DMS53 (cell line): ENCODE measurements around the gene KDM4B.
A peak's percentile ranks its signal among the peaks of the same experiment; 100 is the strongest.

Source experiments
- DNase-seq: peaks from one replicate; lab custom pipeline; 2025; lab: John Stamatoyannopoulos, UW

KDM4B gene

DNA sequence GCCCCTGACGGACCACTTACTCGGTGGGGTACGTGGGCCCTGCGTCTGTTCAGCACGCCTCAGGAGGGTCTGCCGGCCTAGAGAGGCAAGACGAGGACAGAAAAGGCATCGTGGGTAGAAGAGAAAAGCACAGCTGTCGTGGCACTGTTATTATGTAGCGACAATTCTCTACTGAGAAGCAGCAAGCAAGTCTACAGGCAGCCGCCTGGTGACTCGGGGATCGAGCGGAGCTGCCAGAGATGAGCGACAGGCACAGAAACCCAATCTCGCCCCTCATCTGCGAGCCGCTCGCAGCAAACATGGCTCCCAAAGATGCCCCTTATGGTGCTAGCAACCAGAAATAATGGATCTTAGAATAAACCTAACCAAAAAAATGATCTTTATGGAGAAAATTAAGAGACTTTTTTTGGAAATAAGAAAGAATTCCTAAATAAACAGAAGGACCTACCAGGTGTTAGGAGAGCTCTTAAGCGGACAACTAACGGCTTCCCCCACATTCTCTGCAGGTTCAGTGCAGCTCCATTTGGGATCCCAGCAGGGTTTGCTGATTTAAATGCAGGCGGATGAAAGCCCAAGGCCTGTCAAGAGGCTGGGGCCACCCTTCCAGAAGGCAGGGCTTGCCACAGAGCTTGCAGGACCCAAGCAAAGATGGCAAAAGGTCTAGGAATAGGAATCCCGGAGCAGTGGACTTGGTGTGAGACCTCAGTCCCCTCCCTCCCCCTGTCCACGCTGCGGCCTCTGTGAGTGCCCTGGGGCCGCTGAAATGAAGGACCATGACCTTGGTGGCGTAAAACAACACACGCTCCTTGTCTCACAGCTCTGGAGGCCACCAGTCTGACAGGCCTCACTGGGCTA, 152.6 kb downstream of the KDM4B start:
- DNase-seq = no peak

DNA sequence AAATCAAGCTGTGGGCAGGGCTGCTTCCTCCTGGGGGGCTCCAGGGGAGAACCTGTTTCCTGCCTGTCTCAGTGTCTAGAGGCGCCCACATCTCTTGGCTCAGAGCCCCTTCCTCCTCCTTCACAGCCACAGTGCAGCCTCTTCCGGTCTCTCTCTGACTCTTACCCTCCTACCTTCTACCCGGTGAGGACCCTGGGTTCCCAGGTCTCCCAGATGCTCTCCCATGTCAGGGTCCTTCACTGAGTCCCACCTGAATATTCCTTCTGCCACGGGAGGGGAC, 153.1 kb downstream of the KDM4B start:
- no peak for DNase-seq

DNA sequence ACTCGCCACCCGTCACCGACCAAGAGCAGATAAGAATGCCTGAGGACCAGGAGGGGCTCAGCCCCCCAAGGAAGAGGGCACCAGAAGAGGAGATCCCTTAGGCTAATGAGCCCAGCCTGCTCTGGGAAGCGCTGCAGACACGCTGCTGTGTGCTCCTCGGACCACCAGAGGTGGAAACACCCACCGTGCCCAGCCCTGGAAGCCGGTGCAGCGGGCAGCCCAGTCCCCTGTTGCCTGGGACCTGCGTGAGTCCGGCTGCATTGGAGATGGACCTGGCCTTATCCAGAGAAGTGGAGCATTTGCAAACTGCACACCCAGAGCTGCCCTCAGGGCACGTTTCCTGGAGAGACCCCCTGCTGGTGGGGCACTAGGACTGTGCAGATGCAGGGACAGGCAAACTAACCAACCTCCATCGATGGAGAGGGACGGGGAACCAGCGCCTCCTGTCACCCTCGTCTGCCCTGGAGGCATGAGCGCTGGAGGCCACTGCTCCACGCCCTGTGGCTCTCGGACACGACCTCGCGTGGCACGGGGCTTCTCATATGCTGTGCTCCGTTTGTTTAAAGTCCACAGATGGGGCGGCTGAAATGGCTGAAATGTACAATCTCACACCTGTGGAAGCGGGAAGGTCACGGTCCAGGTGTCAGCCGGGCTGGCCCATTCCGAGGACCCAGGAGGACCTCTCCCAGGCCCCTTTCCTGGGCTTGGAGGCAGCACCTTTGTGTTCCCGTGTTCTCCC, 153.9 kb downstream of the KDM4B start:
- no peak for DNase-seq

DNA sequence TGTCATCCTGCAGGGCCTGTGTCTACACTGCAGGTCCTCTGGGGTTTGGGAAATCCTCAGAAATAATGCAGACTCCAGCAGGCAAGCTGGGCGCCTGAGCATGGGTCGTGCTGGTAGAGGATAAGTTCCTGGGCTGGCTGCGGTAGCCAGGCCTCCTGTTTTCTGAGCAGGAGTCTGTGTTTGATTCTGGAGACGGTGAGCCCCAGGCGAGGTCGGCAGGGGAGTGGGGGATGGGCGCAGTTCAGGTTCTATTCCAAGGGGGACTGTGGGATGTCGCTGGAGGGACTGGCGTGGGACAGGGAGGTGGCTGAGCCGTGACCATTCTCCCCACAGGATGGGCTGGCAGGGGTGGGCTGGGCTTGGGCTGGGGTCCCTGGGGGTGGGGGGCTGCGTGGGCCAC, 154.7 kb downstream of the KDM4B start:
- DNase-seq = no peak

DNA sequence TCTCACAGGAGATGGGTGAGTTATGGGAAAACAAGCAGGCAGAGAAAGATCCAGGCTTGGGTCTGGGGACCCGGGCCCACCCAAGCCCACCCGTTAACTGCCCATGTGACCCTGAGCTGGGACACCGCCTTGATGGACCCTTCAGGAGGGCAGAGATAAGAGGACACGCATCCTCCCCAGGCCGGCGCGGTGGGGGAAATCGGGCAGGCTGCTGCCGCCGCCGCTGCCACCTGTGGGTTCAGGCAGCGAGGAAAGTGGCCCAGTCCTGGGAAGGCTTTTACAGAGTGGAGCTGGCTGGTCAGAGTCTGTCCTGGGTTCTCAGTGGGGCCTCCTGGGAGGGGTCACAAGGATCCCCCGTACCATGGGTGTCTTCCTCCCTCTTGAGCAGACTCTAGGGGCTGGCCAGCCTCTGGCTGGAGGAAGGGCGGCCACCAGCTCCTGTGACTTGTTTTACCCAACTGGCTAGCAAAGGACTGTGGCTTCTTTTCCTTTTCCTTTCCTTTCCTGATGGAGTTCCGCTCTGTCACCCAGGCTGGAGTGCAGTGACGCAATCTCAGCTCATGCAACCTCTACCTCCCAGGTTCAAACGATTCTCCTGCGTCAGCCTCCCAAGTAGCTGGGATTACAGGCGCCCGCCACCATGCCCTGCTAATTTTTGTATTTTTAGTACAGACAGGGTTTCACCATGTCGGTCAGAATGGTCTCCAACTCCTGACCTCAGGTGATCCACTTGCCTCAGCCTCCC, 155.4 kb downstream of the KDM4B start:
- no peak for DNase-seq

DNA sequence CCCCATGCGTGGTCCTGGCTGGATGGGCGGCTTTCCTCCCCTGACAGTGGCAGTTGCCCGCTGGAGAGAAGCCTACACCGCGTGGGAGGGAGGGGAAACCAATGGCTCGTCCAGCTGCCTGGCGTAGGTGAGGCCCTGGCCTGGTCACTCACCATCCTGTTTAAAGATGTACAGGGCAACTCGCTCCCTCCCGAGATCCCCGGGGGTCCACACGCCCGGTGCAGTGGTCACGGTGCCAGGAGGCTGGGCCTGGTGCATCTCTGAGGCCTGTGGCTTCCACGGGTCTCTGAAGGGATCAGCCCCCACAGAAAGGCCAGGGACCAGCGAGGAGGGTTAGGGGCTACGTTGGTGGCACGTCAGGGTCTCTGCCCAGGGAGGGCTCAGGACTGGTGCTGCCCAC, 156.5 kb downstream of the KDM4B start:
- no peak for DNase-seq

DNA sequence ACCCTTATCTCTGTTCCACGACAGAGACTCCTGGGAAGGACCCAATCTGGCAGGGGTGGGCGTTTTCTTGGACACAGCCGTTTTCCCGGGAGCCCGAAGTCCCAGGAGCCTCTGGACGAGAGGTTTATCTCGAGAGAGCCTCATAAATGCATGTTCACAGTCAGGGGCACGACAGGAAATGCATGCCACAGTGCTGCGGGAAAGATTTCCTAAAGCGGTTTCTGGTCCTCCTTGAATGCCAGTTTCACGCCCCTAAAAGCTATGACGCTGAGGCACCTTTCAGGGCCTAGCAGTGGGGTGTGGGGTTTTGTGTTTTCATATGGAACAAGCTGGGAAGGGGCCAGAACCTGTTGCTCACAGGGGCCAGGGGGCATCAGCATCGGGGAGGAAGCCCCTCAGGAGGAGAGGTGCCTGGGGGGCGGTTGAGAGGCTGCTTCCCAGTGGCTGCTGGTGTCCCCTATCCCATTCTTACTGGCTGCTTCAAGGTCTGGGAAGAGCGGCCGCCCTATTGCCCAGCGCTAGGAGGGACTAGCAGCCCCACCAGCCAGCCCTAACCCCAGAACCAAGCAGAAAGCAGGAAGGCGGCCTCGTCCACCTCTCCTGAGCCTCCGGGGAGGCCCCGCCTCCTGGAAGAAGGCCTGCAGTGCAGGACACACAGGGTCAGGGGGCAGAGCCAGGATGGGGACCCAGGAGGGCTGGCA, 157.0 kb downstream of the KDM4B start:
- DNase-seq = no peak

DNA sequence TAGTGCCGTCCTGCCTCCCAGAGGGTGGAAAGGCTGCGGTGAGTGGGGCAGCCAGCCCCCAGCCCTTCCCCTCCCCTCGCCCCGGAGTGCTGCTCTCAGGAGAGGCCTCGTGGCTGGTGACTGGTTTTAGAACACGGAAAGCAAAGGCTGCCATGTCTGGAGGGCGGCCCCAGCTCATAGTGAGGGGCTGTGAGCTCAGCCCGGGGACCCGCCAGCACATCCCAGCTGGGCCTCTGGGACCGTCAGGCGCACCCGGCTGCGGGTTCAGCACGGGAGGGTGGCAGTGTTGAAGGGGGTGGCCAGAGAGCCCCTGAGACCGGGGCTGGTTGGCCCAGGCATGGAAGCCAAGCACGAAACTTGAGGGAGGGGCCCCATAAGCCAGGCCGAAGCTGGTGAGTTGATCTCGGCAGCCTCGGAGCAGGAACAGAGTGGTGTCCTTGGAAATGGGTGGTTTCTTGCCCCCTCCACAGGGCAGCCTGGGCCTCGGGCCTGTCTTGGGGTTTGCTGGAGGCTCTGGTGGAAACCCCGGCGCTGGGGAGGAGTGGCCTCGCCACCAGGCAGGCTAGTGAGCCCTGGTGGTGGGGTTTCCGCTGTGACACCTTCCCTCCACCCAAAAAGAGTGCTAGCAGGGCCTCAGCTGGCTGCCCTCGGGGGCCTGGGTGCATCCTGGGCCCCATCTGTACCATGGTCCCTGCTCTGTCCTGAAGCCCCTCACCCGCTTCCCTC, 157.7 kb downstream of the KDM4B start:
- DNase-seq = no peak

DNA sequence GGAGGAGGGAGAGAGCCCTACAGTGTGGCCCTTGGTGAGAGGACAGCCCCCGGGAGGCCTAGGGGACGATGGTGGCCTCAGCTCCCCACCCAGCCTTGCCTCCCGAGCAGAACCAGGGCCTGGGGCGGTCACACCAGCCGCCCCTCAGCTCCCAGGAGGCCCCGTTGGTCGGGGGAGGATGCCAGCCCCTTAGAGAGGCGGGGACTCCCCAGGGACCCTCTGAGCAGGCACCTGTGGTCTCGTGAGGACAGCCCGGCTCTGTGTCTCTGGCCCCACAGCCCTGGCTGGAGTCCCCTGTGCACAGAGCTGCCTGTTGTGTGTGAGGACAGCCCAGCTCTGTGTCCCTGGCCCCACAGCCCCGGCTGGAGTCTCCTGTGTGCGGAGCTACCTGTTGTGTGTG, 158.8 kb downstream of the KDM4B start:
- DNase-seq = no peak

DNA sequence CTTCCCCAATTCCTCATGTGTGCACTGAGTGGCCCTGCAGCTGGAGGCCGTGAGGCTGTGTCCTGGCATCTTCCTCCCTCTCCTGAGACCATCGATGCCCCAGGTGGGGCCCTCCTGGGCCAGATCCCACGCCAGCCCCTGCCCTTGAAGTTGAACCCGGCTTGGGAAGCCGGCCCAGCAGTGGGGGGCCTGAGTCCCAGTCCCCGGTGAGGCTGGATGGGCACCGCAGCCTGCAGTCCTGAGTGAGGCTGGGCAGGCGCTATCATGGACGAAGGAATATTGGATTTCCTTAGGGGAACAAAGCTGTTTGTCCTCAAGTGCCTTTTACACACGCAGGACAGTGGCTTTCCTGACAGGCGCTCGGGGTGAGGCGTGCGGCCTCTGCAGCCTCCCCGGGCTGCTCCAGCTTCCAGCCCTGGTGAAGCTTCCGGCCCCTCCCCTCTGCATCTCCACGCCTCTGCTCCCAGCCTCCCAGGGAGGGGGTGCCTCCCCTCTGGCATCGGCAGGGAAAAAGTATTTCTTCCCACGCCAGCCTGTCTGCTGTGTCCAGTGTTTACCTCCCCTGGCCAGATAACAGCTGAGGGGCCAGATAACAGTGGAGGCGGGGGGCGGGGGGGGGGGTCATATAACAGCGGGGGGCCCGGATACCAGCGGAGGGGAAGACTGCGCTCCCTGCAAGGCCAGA, 159.5 kb downstream of the KDM4B start:
- no peak for DNase-seq

DNA sequence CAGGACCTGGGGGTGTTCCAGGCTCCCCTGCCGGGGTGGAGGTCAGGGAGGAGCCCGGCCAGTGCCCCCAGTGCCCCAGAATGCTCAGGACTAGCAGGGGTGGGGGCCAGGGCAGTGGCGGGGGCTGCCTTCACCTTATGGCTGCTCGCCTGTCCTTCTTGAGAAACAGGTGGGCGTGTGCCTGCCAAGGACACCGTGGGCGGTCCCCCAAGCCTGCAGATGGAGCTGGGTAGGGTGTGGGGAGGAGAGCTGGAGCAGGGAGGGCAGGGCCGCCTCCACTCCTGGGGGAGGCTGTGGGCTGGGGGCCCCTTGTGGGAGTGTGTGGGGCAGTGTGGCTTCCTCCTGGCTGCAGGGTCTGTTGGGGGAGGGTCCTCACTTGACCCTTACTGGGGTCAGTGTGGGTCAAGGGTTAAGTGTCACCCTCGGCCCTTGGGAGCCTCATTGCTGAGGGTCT, 160.1 kb downstream of the KDM4B start:
- no peak for DNase-seq

DNA sequence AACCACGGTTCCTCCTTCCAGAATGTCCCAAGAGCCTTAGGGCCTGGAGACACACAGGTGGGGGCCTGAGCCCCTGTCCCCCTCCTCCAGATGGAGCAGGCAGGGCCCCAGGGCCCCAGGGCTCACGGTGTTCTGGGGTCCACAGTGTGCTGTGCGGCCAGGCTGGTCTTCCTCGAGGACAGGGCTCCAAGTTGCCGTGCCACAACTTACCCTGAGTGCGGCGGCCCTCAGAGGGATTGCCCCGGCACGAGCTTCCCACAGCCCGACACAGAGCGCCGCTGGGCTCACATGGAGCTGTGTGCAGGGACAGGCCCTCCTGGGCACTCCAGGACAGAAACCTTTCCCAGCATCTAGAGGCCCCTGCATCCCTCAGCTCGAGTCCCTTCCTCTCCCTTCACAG, 160.8 kb downstream of the KDM4B start:
- DNase-seq = no peak

DNA sequence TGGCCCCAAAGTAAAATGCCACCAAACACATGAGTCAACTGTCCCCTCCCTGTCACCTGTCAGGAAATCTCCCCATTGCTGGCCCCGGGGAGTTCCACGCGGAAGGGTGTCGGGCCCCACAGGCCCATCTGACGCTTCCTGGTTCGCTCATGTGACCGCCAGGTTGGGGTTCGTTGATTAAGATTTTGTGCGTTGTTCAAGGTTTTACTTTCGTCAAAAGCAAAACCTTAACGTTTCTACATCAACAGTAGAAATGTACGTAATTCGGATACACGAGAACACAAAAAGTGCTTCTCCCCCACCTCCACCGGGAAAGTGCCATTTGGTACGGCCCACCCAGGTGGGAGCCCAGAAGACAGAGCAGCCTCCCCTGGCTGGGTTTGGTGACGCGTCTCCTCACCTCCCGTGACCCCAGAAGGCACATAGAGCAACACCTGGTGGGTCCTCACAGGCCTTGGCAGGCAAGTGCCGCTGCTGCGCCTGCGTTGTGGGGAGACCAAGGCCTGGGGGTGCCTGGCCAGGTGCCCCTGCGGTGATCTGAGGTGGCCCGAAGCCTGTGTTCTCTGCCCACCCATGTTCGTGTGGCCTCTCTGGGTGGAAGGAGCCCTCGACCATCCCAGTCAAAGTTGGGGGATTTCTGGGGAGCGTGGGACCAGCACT, 161.6 kb downstream of the KDM4B start:
- DNase-seq = no peak

DNA sequence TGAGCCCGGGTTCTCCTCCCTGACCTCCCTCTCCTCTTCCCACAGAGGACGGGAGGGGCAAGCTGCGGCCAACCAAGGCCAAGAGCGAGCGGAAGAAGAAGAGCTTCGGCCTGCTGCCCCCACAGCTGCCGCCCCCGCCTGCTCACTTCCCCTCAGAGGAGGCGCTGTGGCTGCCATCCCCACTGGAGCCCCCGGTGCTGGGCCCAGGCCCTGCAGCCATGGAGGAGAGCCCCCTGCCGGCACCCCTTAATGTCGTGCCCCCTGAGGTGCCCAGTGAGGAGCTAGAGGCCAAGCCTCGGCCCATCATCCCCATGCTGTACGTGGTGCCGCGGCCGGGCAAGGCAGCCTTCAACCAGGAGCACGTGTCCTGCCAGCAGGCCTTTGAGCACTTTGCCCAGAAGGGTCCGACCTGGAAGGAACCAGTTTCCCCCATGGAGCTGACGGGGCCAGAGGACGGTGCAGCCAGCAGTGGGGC, 162.2 kb downstream of the KDM4B start:
- DNase-seq = no peak

DNA sequence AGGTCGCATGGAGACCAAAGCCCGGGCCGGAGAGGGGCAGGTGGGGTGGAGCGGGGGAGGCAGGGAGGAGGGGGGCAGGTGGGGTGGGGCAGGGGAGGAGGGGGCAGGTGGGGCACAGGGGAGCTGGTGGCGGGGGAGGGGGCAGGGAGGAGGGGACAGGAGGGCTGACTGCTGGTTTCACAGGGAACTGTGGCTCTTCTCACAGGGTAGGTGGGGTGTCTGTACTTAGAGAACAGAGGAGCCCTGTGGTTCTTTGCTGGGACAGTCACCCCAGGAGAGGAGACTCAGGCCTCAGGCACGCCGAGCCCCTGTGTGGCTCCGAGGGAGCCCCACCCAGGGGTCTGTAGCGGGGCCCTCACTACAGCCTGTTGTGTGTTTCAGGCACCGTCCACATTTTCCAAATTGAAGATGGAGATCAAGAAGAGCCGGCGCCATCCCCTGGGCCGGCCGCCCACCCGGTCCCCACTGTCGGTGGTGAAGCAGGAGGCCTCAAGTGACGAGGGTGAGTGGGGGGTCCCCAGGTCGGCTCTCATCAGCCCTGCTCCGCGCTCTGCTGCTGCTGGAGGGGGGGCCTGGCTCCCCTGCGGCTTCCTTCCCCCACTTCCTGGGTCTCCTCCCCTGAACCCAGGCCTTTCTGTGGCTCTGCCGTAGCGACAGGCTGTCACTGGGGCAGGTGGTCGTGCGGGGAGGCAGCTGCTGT, 162.7 kb downstream of the KDM4B start:
- DNase-seq = no peak

DNA sequence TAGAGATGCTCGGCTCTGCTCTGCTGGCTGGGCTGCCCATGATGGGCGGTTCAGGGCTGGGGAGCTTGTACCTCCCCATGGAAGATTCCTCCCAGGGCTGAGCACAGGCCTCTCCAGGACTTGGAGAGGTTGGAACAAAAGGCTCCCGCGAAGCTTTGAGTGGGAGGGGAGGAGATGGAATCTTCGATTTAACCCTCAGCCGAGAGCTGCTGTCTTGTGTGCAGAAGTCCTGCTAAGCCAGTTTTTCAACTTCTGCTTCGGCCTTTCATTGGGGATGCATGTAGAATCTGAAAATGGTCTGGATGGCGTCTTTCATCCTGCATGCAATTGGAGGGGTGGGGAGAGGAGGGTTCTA, 163.3 kb downstream of the KDM4B start:
- peak; percentile 57 for DNase-seq

DNA sequence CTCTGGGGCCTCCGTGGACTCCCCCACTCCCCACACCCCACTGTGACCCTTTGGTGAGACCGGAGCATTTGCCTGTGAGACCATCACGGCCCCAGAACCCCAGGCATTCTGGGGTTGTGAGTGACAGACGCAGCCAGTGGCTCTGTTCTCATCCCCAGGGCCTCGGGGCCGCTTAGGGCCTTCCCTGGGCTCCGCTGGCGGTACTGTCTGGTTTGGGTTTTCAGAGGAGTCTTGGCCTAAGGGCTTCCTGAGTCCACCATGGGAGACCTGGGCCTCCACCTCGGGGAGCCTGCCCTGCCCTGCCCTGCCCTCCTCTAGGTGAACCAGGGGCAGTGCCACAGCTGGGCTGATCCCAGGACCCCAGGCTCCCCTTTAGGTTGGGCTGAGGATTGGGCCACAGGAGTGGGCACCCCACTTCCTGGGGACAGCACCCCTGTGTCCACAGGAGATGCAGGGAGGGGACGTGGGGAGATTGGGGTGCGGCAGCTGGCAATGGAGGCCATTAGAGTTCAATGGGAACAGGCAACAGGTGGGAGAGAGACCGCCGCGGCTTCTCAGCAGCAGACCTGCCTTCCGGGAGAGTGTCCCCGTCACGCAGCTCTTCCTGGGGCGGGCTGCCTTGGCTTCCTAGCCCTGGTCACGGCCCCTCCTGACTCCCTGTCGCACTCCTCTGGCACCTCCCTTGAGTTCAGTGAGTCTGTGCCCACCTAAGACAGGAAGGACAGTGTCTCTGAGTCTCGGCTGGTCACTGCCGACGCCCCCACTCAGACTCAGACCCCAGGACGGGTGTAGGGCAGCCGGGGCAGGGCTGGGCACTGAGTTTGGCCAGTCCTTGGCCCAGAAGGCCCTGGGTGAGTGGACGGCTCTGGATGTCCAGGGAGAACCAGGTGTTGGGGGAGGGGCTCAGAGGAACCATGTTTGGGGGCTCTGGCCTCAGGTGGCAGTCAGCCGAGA, 164.1 kb downstream of the KDM4B start:
- no peak for DNase-seq

DNA sequence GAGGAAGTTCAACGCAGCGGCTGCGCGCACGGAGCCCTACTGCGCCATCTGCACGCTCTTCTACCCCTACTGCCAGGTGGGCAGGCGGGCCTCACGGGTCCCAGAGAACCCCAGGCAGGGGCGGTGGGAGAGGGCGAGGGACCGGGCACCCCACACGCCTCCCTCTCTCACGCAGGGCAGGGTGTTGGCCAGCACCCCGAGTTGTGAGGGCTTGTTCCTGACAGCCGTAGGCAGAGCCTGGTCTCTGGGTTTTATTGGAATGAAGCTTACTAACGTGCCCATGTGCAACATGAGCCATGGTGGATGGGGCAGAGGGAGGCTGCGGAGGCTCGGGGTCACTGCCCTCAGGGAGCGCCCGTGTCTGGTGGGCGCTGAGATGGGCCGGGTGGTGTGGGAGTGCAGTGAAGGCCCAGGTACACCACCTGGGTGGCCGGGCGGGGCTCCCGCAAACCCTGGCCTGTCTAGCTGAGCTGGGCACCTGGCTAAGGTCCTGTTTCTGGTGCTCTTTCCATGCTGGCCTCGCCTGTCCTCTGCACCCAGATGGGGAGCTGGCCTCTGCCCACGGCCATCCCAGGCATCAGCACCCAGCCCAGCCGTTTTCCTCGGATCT, 165.2 kb downstream of the KDM4B start:
- DNase-seq = no peak
